Endothelial cell (in vitro differentiated cells): Measurements from ENCODE around the gene HS3ST3A1. TPM values are rescaled to one million over a fixed set of nuclear protein-coding genes. Genes with fewer than 3 reads are reported as not detected.

Source experiments
- microRNA-seq: library from miRNA; unstranded; fragments of <30 nt; microRNA quantifications from one replicate; pipeline ENCODE4, GENCODE V29; 2020; ENCODE audit not compliant: unreplicated experiment
- total RNA-seq: library from RNA; stranded (reverse); fragmentation: NEBNext Ultra II Directional; extraction: Animal tissue kit (Norgen Biotek cat#: 25700); gene quantifications from one replicate; pipeline ENCODE4 v1.2.1, GENCODE V29; 2021; ENCODE audit not compliant: unreplicated experiment

Gene HS3ST3A1
- total RNA-seq, 1 donor from 2014 or later = 1.1 TPM

Small RNA genes lying within 50 kb of the gene (microRNA-seq; reads per million reads assigned to microRNA genes)
- not detected for gene MIR548H3
